Activated naive CD4-positive, alpha-beta T cell treated with anti-CD3 and anti-CD28 coated beads, Interleukin-2, amount 50 U/mL, for 16 hours (primary cell): ENCODE measurements around the gene SIGLEC5.

Experiments
- DNase-seq: peaks from one replicate; pipeline ENCODE4 v3.0.0-alpha.2; 2020

The SIGLEC5 gene

DNA sequence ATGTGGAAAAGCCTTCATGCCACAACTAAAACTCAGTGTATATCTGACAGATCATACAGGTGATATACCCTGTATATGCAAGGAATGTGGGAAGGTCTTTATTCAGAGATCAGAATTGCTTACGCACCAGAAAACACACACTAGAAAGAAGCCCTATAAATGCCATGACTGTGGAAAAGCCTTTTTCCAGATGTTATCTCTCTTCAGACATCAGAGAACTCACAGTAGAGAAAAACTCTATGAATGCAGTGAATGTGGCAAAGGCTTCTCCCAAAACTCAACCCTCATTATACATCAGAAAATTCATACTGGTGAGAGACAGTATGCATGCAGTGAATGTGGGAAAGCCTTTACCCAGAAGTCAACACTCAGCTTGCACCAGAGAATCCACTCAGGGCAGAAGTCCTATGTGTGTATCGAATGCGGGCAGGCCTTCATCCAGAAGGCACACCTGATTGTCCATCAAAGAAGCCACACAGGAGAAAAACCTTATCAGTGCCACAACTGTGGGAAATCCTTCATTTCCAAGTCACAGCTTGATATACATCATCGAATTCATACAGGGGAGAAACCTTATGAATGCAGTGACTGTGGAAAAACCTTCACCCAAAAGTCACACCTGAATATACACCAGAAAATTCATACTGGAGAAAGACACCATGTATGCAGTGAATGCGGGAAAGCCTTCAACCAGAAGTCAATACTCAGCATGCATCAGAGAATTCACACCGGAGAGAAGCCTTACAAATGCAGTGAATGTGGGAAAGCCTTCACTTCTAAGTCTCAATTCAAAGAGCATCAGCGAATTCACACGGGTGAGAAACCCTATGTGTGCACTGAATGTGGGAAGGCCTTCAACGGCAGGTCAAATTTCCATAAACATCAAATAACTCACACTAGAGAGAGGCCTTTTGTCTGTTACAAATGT lies 42.7 kb downstream of the SIGLEC5 start:
- DNase-seq = no peak

GRCh38 chr19:51586799-51587198 lies 43.4 kb downstream of the SIGLEC5 start:
- DNase-seq = no peak

DNA sequence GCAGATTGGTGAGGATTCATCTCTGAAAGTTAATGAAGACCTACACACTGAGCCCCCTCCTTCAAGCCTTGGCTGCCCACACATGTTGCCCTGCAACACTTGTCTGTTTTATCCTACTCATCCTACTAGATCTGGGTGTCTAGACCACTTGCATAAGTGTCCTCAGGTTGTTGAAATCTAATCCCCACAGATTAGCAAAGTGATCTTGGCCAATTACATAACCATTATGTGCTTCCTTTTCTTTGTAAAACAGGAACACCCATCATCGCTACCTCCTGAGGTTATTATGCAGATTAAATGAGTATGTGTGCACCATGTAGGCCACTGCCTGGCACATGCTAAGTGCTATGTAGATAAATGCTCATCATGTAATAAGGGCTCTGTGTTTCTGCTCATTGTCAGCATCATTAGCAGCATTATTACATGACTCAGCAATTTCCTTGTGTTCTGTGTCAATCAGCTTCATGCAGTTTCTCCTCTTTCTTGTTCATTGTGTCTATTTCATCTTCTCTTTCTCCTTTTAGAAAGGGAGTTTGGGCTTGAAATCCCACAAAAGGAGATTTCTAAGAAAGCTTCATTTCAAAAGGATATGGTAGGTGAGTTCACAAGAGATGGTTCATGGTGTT lies 44.0 kb downstream of the SIGLEC5 start:
- no peak for DNase-seq

- no peak for DNase-seq
These were observed 53.4 kb downstream of the SIGLEC5 start for GRCh38 chr19:51576850-51577249.

DNA sequence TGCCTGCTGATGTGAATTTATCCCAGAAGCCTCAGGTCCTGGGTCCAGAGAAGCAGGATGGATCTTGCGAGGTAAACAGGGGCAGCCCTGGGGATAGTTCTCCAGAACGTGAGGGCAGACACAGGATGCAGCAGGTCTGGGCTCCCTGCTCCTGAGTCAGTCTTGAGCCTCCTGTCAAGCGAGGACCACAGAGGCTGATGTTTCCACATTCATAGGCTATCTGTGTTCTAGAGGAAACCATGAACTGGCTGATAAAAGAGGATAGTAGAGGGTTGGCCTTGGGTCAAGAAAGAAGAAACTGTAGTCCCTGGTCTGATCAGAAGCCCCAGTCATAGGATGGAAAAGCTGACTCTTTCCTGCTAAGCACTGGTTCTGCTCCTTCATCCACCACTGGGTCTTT lies 56.9 kb downstream of the SIGLEC5 start:
- no peak for DNase-seq

DNA sequence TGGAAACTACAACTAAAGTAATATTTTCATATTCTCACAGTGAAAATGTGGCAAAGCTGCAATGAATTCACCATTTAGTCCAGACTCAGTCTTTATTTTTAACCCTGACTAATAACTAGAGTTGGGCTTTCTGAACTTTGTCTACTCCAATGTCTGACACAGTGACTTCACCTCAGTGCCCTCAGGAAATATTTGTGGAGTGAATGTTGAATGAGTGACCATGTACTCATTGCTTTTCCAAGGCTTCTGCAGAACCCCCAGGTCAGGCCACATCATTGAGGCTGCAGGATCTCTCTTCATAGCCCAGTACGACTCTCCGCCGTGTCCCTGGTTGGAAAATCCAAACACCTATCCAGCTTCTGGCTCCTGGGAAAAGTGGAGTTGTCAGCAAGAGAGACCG lies 57.3 kb downstream of the SIGLEC5 start:
- DNase-seq = no peak

GRCh38 chr19:51572410-51572809 lies 57.8 kb downstream of the SIGLEC5 start:
- no peak for DNase-seq

DNA sequence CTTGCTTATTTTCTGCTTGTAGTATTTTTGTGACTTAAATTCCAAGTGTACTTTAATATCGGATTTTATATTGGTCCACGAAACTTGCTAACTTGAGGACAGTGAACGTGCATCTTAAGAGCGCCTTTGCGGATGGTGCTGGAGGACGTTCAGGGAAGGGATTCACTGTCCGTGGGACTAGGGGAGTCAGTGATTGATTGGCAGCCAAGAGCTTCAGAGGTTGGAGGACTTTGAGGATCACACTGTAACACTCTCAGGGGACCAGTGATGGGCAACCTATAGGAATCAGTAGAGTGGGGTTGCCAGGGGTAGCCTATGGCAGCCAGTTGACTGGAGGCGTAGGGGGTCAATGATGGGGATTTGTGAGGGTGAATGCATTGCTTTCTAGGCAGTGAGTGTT lies 58.6 kb downstream of the SIGLEC5 start:
- no peak for DNase-seq

DNA sequence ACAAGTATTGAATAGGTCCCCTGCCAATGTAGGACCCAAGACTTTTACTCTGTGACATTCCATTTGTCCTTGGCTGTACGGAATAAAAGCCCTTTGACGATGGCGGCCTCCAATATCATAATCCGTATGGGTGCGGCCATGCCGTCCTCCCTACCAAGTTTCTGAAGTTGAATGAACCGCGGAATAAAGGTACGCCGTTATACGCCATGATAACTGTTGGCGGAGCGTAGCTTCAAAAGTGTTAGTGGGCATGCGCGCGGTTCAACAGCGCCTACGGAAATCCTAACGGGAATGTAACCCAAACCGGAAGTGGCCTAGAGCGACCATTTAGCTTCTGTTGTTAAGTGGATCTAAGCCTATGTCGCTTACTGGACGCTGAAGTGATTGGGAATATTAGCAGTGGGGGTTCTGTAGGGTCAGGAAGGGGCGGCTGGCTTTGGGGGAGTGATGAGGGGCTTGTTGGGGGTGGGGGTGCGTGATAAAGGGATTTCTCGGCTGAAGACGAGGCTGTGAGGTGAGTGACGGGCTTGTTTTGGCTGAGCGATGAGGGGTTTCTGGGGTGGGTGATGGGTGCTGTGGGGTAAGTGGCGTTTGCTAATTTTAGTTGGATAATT lies 59.1 kb downstream of the SIGLEC5 start, which contains the start of gene ZNF175:
TSS of gene ZNF175 (plus strand) at position 322 of the 614 bp plus-strand sequence. CDS start 2,047 bp downstream, outside the sequence.
- DNase-seq = peak; percentile 86

- no peak for DNase-seq
These were observed 61.7 kb downstream of the SIGLEC5 start for GRCh38 chr19:51568456-51568855.

- DNase-seq = no peak
These were observed 62.6 kb downstream of the SIGLEC5 start for GRCh38 chr19:51567583-51567982.

DNA sequence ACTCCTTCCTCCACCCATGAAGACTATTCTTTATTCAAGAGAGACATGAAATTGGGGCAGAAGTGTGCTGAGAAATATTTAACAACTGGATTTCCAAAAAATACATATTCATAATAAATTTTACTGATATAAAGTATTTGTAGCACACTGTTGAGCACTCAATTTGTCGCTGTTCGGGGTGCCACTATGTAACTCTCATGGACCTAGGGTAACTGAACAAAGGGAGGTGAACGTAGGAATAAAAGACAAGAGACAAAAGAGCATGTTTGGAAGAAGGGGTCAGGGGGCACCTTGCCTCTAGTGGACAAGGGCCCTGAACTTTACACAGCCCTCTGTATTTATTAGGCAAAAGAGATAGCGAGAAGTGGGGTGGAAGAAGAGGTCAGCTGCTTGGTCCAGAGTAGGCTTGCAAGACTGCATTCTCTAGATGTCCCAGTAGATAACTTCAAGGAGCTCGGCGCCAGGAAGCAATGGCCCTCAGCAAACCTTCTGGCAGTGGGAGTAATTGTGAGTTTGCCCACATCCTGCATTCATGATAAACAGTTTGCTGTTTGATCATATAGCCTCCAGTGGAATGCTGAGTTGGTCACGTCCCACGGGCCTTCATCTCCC lies 63.6 kb downstream of the SIGLEC5 start:
- no peak for DNase-seq

- DNase-seq = no peak
These were observed 64.6 kb downstream of the SIGLEC5 start for GRCh38 chr19:51565583-51565982.

DNA sequence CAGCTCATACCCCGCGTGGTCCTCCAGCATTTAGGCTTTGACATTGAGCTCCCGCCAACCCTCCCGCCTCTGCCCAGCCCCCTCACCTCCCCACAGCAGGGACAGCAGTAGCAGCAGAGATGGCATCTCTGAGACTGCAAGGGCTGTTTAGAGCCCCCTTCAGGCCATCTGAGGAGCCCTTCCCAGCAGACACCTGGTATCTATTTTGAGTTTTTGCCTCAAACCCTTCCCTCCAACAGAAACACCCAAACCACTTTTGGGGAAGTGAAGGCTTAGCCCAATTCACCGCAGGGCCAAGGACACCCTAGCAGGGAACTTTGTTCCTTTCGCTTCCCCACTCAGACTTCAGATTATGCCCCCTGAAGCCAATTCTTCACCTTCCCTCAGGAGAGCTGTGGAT lies 65.4 kb downstream of the SIGLEC5 start:
- DNase-seq = no peak
